Right lobe of liver (tissue), 6 donors: ENCODE data around the gene TIMM44. TPM values are rescaled to one million over a fixed set of nuclear protein-coding genes. Genes with fewer than 3 reads are reported as not detected.

Experiments used
- ATAC-seq, 4 donors: fragments of 200-7000 bp; cut with Tn5 transposase; one replicate each; pipeline ENCODE4 v1.9.1; 2020; ENCODE audit warnings: mild to moderate bottlenecking in 4 of 4, moderate library complexity in 4 of 4
- DNase-seq, 3 donors: peaks; one replicate each; pipeline ENCODE4 v3.0.0-alpha.2; 2020
- H3K27ac ChIP-seq, 3 donors: fragments of 200-600 bp; one replicate each; pipeline ENCODE4 v1.8.0; 2022
- H3K27me3 ChIP-seq, 2 donors: fragments of 200-600 bp; one replicate each; pipeline ENCODE4 v1.8.0; 2022
- H3K36me3 ChIP-seq, 4 donors: fragments of 200-600 bp; sonication (generic) in 1 of 4; one replicate each; pipeline versions ENCODE4 v1.5.1 to v1.8.0; 2017 to 2022; ENCODE audit warnings: control low read depth in 1 of 4
- H3K4me1 ChIP-seq, 4 donors: fragments of 200-600 bp; sonication (generic) in 1 of 4; one replicate each; pipeline versions ENCODE4 v1.5.1 to v1.8.0; 2017 to 2022; ENCODE audit warnings: control low read depth in 1 of 4
- H3K4me3 ChIP-seq, 3 donors: fragments of 200-600 bp; one replicate each; pipeline ENCODE4 v1.8.0; 2022
- H3K9me3 ChIP-seq, 4 donors: fragments of 200-600 bp; sonication (generic) in 1 of 4; one replicate each; pipeline versions ENCODE4 v1.5.1 to v1.8.0; 2017 to 2022; ENCODE audit warnings: control low read depth in 1 of 4
- POLR2A ChIP-seq: fragments of 450-650 bp; IDR thresholded peaks from one replicate; pipeline ENCODE4 v1.6.1; 2017; ENCODE audit warnings: antibody characterized with exemption, mild to moderate bottlenecking
- WGBS: methylation state at CpG from one replicate; pipeline ENCODE4 v1.1.6; 2018; ENCODE audit warnings: low coverage, low lambda C conversion rate; ENCODE audit not compliant: insufficient coverage; ENCODE audit errors: missing lambda C conversion rate; 5-methylcytosine and 5-hydroxymethylcytosine counted together
- intact Hi-C, 2 donors: fragments of 100-400 bp; cut with DNase I; formaldehyde crosslinking; loops; one replicate each; pipeline versions ENCODE4 v1.11.2 to v1.14.1; 2022
- total RNA-seq, 6 experiments: library from RNA; depleted of rRNA in 2 of 6; stranded (reverse); fragments of >200 nt in 2 of 6; fragmentation: NEBNext Ultra II Directional in 3 of 6; extraction: Animal tissue kit (Norgen Biotek cat#: 25700) in 3 of 6; gene quantifications; one replicate each; pipeline versions ENCODE4 v1.1.0 to v1.2.4, GENCODE V29; 2016 to 2023
- TF ChIP-seq, protein P1 (sequence below), 4 donors: fragments of 200-600 bp in 3 of 4; fragments of 450-650 bp in 1 of 4; IDR thresholded peaks; one replicate each; pipeline versions ENCODE4 v1.5.1 to v1.8.0; 2016 to 2022; ENCODE audit warnings: antibody characterized with exemption in 4 of 4, mild to moderate bottlenecking in 2 of 4
- donor health status: DM: no; HTN: yes; CAD: no.
- donor health status: DM: no; HTN: no; CAD: no.
- donor health status: DM: no; HTN: no; CAD: no.
- donor health status: DM: no; HTN: yes; CAD: no.
- donor health status: DM: no; HTN: yes; CAD: no.

Gene TIMM44
- total RNA-seq, 6 experiments from 2014 or later = 26.1 to 41.7 (median 36.9) TPM

DNA sequence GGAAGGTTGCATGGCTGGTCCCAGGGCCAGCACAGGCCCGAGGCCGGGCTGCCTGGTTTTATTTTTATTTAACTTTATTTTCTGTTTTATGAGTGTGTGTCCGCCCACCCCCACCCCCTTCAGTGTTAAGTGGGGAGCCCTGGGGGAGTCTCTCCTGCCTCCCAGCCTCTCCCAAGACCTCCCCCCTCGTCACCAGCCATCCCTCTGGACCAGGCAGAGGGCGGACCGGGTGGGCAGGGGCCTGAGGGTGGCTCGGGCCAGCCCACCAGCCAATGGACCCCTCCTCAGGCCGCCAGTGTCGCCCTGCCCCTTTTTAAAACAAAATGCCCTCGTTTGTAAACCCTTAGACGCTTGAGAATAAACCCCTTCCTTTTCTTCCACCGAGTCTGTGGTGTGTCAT lies 29.4 kb downstream of the TIMM44 start:
- no peak overlapping the region for H3K27ac ChIP-seq
- peaks cover 0 to 24% (median 8%) of the 10 kb centered on the region in 4 donors for H3K36me3 ChIP-seq
- no peak overlapping the region for H3K4me3 ChIP-seq
- WGBS = 34% methylated on average over 11 of the region's 12 CpGs
- intact Hi-C loops = no loop called here
- DNase-seq = peak in 2 of 3 donors; percentile 47 to 50
- no peaks in the 10 kb centered on the region for H3K27me3 ChIP-seq
- no peak for ATAC-seq
- TF ChIP-seq, protein P1, sequence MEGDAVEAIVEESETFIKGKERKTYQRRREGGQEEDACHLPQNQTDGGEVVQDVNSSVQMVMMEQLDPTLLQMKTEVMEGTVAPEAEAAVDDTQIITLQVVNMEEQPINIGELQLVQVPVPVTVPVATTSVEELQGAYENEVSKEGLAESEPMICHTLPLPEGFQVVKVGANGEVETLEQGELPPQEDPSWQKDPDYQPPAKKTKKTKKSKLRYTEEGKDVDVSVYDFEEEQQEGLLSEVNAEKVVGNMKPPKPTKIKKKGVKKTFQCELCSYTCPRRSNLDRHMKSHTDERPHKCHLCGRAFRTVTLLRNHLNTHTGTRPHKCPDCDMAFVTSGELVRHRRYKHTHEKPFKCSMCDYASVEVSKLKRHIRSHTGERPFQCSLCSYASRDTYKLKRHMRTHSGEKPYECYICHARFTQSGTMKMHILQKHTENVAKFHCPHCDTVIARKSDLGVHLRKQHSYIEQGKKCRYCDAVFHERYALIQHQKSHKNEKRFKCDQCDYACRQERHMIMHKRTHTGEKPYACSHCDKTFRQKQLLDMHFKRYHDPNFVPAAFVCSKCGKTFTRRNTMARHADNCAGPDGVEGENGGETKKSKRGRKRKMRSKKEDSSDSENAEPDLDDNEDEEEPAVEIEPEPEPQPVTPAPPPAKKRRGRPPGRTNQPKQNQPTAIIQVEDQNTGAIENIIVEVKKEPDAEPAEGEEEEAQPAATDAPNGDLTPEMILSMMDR (IDR thresholded peaks at IDR 0.05) = no peak
- no peak for TF ChIP-seq POLR2A
- no peaks in the 10 kb centered on the region for H3K9me3 ChIP-seq
- H3K4me1 ChIP-seq = peaks cover 0 to 31% (median 7%) of the 10 kb centered on the region in 4 donors

DNA sequence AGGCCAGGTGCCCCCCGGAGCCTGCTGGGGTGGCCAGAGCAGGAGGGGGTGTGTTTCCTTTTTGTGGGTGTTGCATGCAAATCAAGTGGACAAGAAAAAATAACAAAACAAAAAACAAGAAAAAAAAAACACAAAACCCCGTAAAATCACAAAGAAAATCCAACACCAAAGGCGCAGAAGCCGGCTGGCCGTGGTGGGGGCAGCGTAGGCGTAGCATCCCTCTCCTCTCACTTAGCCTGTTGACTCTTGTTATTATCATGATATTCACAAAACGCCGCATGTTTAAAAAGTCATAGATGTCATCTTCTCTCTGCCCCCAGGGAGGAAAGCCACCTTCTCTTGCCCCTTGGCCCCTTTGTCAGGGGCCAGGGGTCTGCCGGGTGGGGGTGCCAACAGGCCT lies 29.8 kb downstream of the TIMM44 start:
- H3K4me1 ChIP-seq = peaks cover 0 to 29% (median 7%) of the 10 kb centered on the region in 4 donors
- 63% methylated on average over 8 of the region's 10 CpGs for whole genome bisulfite sequencing
- no peaks in the 10 kb centered on the region for H3K27me3 ChIP-seq
- no peak for TF ChIP-seq POLR2A
- TF ChIP-seq, protein P1 (IDR thresholded peaks at IDR 0.05) = no peak
- H3K27ac ChIP-seq = no peak overlapping the region
- peaks cover 0 to 24% (median 8%) of the 10 kb centered on the region in 4 donors for H3K36me3 ChIP-seq
- no peak overlapping the region for H3K4me3 ChIP-seq
- intact Hi-C loops = no loop called here
- ATAC-seq (no peak), DNase-seq (no peak)
- no peaks in the 10 kb centered on the region for H3K9me3 ChIP-seq

DNA sequence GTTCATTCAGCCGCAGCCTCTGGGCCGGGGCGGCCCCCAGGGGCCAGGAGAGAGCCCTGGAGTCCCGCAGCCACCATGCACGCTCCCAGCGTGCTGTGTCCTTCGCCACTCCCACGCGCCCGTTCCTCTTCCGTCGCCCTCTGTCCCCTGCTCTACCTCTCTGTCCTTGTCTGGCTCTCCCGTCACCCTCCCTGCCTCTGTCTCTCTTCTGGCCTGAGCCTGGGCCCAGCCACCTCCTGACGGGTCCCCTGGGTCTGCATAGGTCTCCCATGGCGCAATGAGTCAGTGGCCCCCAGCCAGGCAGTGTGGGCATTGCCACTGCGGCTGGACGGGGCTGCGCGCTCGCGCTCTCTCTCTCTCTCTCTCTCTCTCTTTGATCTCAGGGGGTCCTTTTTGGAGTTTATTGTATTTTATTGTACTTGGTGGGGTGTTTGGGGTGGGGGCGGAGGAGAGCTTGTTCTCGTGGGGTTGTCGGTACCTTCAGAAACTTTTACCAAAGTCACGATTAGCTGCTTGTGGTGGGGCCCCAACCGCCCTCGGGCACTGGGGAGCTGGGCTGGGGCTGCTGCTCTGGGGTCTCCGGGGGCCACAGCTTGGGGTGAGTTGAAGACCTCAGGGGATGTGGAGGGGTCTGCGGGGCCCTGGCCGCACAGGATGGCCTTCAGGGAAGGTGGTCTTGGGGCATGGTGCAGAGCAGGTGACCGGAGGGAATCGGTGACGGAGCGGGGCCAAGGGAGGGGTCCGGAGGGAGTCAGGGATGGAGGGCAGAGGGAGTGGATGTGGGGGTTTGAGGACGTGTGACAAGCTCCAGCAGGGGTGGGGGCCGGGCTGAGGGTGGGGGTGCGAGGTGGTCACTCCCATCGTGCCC lies 30.5 kb downstream of the TIMM44 start:
- H3K36me3 ChIP-seq = peaks cover 0 to 24% (median 8%) of the 10 kb centered on the region in 4 donors
- WGBS = 77% methylated on average over 25 of the region's 39 CpGs
- H3K27ac ChIP-seq = no peak overlapping the region
- H3K9me3 ChIP-seq = no peaks in the 10 kb centered on the region
- peaks cover 0 to 22% (median 4%) of the 10 kb centered on the region in 4 donors for H3K4me1 ChIP-seq
- DNase-seq (peak in 2 of 3 donors; percentile 52 to 54), ATAC-seq (peak in 1 of 4 donors; percentile 0)
- TF ChIP-seq, protein P1 (IDR thresholded peaks at IDR 0.05) = no peak
- no peak for TF ChIP-seq POLR2A
- H3K27me3 ChIP-seq = no peaks in the 10 kb centered on the region
- intact Hi-C loops = no loop called here
- no peak overlapping the region for H3K4me3 ChIP-seq

DNA sequence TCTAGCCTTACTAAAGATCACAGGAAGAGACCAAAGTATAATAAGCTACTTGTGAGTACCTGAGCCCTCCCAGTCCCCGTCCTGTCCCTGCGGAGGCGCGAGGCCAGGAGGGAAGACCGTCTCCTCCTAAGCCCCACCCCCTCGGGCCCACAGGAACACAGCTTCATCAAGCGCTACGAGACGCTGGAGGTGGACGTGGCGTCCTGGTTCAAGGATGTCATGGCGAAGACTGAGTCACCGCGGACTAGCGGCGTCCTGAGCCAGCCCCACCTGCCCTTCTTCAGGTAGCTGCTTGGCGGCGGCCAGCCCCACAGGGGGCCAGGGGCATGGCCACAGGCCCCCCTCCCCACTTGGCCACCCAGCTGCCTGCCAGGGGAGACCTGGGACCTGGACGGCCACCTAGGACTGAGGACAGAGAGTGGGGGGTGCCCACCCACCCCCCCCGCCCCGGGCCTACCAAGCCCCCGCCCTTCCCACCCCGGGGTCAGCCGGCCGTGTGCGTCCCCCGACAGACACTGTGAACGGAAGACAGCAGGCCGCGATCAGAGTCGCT lies 31.2 kb downstream of the TIMM44 start:
- intact Hi-C loops = no loop called here
- DNase-seq (peak in 2 of 3 donors; percentile 51 to 52), ATAC-seq (no peak)
- TF ChIP-seq, protein P1 (IDR thresholded peaks at IDR 0.05) = no peak
- no peak for TF ChIP-seq POLR2A
- Histone ChIP-seq H3K9me3 (no peaks in the 10 kb centered on the region), H3K4me3 (no peak overlapping the region), H3K4me1 (peaks cover 0 to 15% (median under 1%) of the 10 kb centered on the region in 4 donors), H3K36me3 (peaks cover 0 to 24% (median 8%) of the 10 kb centered on the region in 4 donors), H3K27me3 (no peaks in the 10 kb centered on the region), H3K27ac (no peak overlapping the region)
- 100% methylated on average over 2 of the region's 31 CpGs for WGBS
